Activated naive CD4-positive, alpha-beta T cell treated with Interleukin-2 at 50 U/mL for 16 hours (primary cell): ENCODE data around the gene CELF5.

ENCODE experiments used
- DNase-seq: peaks from one replicate; pipeline ENCODE4 v3.0.0-alpha.2; 2020

The CELF5 gene

DNA sequence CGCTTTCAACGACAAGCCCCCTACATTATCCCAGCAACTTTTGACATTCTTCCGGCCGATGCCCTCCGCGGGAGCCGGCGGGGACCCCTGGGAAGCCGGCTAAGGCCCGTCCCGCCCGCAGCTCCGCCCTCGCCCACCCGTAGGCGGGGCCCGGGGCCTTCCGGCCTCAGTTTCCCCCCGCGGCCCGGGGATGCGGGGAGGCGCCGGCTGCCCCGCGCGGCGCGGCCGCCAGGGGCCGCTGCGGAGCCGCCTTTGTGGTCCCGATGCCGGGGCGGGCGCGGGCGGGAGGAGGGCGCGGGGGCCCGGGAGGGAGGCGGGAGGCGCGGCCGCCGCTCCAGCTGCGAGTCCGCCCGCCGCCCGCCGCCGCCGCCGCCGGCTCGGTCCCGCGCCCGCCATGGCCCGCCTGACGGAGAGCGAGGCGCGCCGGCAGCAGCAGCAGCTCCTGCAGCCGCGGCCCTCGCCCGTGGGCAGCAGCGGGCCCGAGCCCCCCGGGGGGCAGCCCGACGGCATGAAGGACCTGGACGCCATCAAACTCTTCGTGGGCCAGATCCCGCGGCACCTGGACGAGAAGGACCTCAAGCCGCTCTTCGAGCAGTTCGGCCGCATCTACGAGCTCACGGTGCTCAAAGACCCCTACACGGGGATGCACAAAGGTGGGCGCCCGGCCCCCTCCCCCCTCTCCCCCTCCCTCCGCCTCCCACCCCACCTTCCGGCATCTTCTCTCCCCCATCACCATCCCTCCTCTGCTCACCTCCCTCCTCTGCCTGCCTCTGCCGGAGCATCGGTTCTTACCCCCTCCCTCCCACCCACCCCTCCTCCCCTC lies at the start of gene CELF5:
Gene CELF5 (plus strand): TSS at position 316 of the 823 bp plus-strand sequence. CDS start 79 bp downstream, at position 395.
- DNase-seq = peak; percentile 60

DNA sequence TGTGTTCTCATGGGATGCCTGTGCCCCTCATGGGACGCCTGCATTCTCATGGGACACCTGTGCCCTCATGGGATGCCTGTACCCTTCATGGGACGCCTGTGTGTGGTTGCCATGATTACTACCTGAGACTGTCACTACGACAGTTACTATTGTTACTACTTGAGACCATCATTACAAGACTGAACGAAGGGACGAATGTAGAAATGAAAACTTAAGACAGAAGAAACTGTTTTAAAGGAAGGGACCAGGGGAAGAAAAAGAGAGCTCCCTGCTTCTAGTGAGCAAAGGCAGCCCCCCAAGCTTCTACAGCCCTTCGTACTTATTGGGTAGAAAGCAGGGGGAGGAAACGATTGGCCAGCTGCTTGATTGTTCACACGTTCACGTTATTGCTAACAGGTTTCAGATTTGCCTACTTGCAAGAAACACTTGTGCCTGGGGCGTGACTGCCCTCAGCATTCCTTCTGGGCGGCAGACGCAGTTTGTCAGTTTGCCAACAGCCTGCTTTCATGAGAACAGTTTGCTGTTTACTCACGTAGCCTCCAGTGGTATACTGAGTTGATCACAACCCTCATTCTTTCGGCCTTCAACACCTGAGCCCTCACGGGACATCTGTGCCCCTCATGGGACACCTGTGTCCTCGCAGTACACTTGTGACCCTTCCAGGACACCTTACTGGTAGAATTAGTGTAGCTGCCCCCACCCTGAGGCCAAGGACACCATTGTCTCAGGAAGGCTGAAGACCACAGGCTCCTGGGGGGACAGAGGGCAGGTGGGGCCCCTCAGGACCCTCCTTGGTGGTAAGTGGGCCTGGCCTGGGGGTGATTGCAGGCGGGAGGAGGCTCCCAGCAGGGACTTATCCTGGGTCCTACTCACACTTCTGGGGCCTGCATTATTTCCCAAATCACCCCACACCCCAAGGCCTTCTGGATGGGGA lies 48.4 kb upstream of the CELF5 start:
- peak; percentile 32 for DNase-seq

DNA sequence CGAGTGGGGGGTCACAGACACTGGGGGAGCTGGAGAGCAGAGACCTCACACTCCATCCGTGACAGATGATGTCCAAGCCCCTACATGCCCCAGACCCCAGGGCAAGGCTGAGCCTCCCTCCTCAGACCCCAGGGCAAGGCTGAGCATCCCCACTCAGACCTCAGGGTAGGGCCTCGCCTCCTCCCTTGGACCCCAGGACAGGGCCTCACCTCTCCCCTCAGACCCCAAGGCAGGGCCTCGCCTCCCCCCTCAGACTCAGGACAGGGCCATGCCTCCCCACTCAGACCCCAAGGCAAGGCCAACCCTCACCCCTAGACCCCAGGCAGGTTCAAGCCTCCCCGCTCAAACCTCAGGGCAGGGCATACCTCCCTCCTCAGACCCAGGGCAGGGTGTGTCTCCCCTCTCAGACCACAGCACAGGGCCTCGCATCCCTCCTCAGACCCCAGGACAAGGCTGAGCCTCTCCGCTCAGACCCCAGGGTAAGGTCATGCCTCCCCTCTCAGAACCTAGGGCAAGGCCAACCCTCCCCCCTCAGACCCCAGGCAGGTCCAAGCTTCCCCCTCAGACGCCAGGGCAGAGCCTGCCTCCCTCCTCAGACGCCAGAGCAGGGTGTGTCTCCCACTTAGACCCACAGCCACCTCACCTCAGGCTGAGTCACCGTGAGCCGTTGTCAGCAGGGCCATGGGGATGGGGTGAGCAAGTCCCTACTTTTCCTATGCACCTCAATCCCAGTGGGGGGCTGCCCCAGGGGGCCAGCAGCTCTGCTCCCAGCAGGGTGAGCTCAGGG lies 47.6 kb upstream of the CELF5 start:
- DNase-seq = peak; percentile 73

DNA sequence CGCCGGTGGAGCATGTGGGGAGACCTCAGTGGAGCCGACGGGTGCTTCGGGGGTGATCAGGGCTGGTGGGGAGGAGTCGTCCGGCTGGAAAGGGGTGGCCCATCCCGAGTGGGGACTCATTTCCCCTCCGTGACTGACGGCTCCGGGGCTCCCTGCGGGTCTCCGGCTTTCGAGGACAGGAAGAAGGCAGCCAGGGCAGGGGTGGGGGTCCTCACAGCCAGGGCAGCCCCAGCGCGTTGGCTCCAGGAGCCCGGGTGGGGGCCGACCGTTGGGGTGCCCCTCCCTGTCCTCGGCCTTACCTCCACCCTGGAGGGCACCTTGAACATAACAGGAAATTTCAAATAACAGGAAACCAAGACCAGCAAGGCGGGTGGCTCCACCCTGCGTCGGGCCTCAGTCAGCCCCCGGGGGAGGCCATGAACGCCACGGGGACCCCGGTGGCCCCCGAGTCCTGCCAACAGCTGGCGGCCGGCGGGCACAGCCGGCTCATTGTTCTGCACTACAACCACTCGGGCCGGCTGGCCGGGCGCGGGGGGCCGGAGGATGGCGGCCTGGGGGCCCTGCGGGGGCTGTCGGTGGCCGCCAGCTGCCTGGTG lies 46.0 kb upstream of the CELF5 start, which contains the start of gene S1PR4:
Gene S1PR4 (plus strand): TSS at position 393 of the 596 bp plus-strand sequence. CDS start 24 bp downstream, at position 417.
- DNase-seq = peak; percentile 66

DNA sequence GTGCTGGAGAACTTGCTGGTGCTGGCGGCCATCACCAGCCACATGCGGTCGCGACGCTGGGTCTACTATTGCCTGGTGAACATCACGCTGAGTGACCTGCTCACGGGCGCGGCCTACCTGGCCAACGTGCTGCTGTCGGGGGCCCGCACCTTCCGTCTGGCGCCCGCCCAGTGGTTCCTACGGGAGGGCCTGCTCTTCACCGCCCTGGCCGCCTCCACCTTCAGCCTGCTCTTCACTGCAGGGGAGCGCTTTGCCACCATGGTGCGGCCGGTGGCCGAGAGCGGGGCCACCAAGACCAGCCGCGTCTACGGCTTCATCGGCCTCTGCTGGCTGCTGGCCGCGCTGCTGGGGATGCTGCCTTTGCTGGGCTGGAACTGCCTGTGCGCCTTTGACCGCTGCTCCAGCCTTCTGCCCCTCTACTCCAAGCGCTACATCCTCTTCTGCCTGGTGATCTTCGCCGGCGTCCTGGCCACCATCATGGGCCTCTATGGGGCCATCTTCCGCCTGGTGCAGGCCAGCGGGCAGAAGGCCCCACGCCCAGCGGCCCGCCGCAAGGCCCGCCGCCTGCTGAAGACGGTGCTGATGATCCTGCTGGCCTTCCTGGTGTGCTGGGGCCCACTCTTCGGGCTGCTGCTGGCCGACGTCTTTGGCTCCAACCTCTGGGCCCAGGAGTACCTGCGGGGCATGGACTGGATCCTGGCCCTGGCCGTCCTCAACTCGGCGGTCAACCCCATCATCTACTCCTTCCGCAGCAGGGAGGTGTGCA lies 45.3 kb upstream of the CELF5 start:
- peak; percentile 44 for DNase-seq

DNA sequence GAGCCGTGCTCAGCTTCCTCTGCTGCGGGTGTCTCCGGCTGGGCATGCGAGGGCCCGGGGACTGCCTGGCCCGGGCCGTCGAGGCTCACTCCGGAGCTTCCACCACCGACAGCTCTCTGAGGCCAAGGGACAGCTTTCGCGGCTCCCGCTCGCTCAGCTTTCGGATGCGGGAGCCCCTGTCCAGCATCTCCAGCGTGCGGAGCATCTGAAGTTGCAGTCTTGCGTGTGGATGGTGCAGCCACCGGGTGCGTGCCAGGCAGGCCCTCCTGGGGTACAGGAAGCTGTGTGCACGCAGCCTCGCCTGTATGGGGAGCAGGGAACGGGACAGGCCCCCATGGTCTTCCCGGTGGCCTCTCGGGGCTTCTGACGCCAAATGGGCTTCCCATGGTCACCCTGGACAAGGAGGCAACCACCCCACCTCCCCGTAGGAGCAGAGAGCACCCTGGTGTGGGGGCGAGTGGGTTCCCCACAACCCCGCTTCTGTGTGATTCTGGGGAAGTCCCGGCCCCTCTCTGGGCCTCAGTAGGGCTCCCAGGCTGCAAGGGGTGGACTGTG lies 44.6 kb upstream of the CELF5 start:
- peak; percentile 57 for DNase-seq

DNA sequence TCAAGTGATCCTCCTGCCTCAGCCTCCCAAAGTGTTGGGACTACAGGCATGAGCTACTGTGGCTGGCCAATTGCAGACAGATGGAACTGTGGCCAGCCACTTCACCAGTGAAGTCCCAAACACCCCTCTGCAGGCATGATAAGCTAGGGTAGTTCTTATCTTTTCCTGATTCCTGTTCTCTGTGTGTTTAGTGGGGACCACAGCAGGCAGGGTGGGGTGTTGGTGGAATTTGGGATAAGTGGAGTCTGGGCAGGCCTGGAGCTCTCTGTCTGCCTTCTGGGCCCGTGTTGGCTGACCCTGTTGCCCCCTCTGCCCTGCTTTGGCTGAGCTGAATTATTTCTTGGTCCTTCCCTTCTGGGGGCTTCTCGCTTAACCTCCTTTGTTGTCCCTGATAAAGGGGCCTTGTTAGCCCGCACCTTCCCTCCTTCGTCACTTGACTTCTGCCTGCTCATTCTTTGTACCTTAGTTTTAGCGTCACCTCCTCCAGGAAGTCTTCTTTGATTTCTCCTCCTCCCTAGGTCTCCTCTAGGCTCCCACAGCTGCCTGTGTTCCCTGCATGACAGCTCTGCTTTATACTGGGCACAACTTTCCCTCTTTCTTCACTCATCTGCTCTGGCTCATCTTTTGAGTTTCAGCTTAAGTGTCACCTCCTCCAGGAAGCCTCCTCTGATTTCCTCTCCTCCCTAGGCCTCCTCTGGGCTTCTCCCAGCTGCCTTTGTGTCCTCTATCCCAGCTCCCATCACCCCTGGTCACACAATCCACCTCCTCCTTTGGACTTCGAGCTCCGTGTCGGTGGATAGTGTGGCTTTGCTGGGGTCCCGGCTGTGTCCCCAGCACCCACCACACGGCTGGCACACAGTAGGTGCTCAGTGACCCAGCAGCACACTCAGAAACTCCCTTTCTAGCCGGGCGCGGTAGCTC lies 40.5 kb upstream of the CELF5 start:
- DNase-seq = no peak

DNA sequence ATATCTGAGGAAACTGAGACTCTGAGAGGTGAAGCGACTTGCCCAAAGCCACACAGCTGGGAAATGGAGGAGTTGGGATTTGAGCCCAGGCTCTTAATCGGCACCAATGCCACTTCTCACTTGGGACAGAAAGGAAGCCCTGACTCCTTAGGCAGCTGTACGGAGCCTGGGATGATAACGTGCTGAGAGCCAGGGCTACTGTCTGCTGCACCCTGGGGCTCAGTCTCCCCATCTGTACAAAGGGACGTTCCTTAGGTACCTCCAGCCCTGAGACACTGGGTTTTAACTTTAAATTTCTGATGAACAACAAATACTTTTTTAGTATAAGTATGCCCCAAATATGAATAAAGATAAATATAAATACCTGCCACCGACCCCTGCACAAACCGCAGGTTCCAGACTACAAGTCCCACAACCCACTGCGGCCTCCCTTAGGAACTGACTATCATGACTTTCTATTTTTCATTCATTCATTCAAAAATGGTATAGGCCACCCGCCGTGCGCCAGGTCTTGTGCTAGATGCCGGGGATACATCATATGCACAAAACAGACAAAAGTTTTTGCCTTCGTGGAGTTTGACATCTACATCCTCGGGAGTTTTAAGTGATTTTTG lies 39.5 kb upstream of the CELF5 start:
- DNase-seq = peak; percentile 74

DNA sequence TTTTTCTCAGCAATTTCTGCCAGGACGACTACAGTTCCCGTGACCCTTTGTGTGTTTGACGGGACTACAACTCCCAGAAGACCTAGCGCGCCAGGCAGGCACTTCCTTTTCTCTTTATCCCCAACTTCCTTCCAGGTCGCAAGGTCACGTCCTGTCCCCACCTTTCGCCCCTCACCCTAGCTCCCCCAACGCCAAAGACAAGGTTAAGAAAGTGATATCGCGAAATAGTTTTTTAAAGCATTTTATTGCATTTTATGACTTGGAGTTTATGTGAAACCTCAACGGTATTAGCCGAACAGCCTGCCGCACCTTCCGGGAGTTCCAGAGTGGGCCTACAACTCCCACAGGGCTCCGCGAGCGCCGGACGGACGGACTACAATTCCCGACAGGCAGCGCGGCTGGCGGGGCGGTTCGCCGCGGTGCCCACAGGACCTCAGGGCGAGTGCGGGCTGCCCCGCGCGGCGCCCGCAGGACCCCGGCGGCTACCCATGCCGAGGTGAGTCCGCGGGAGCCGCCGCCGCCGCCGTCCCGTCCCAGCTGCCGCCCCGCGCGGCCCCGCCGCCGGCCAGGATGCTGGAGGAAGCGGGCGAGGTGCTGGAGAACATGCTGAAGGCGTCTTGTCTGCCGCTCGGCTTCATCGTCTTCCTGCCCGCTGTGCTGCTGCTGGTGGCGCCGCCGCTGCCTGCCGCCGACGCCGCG lies 38.9 kb upstream of the CELF5 start, which contains the start of gene NCLN:
Gene NCLN (plus strand): TSS at position 470 of the 699 bp plus-strand sequence. CDS start 101 bp downstream, at position 571.
- peak; percentile 95 for DNase-seq

DNA sequence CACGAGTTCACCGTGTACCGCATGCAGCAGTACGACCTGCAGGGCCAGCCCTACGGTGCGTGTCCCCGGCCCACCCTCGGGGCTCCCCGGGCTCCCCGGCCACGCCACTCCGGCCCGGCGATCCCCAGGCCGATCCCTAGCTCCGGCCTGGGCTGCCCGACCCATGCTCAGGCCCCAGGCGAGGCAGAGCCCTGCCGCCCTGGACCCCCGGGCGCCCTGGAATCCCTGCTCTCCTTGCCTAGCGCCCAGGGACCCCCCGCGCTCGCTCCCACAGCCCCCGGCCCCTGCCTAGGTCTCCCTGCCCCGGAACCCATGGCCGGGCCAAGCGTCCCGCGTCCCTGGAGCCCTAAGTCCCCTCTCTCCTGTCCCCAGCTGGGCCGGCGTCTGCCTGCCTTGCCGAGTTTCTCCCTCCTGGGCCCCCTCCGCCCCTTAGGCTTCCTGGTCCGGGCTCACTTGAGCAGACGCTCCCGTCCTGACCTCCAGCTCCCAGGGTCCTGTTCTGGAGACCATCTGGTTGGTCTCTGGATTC lies 38.2 kb upstream of the CELF5 start:
- DNase-seq = no peak

DNA sequence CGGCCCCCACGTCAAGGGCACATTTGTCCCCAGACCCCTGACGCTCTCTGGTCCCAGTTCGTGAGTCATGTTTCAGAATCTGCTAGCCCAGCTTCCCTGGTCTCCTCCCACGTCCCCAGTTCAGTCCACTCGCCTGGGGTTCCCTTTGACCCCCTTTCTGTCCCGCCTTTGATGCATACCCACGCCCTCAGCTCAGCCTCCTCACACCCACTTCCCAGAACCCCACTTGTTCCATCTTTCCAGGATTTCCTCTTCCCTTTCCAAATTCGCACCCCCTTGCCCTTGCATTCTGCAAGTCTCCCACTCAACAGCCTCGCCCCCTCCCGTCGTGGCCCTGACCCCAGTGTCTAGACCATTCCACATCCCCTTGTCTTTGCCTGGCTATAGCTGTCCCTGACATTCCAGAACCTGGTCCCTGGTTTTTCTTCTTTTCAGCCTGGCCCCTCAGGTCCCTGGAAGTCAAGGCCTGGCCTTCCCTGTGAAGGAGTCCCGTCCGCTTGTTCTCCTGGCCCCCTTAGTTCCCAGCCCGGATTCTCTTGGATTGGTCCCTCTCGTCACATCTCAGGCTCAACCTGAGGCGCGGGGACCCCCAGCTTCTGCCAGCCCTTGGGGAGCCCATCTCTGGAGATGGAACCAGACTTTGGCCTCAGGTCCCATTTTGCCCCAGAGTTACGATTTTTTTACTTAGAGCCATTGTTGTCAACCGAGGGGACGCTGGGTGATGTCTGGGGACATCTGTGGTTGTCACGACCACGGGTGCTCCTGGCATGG lies 37.4 kb upstream of the CELF5 start:
- no peak for DNase-seq

DNA sequence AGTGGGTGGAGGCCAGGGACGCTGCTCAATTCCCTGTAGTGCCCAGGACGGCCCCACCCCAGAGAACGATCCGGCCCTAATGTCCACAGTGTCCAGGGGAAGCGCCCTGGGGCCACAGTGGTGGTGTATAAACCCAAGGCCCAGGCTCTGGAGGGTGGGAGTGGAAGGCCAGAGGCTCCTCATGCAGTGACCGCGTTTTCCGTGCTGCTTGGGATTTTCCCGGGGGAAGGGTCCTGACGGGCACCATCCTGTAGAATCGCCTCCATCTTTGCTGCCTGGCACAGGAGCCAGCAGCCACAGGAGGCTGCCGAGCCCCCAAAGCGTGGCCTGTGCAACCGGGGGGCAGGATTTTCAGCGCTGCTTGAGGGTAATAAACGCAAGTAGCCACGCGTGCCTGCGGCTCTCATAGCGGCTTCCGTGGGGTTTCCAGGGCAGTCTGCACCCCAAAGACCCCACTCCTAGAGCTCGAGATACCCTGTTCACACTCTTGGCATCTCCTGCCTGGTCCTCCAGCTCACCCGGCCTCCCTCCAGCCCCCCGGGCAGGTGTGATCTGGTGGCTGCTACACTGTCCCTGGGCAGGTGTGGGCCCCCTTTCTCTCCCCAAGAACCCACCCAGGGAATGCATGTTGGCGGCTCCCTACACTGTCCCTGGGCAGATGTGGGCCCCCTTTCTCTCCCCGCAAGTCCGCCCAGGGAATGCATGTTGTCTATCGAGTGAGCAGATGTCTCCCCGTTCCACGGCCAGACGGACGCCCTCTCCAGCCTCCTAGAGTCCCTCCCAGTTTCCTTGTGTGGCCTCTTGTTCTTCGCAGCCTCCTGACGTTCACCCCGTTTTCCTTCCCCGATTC lies 36.6 kb upstream of the CELF5 start:
- DNase-seq = no peak

DNA sequence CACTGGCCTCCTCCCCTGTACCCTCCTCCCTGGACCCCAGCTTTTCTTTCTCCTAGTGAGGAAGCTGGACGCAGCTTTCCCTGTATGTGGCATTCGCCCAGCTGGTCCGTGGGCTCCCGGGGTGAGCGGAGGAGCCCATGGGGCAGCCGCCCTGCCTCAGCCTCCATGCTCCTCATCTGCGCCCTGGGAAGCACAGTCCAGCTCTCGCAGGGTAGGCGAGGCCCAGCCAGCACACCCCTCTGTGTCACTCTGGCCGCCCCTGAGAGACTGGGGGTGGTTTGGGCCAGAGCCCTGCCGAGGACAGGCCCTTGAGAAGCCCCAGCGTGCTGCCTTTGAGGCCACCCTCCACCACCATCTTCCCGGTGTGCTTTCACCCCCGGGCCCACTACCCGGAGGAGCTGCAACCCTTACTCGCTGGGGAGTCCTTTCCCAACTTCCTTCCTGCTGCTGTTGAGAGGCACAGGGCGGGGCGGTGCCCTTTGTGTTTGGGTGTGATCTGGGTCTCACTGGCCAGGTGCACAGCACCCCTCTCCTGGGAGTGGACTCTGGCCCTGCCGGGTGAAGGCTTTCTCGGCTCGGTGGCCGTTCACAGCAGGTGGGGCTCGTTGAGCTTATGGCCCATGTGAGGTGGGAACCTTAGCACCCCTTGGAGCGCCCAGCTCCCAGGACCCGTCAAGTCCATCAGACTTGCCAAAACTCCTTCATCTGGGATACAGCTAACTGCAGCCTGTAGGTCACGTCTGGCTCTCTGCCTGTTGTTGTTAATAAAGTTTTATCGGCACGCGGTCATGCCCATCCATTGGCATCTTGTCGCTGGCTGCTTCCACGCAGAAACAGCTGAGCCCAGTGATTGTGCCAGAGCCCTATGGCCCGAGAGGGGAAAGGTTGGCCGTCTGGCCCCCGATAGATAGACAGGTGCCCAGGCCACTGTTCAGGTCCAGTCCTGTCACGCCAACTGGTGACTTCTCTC lies 35.5 kb upstream of the CELF5 start:
- no peak for DNase-seq

DNA sequence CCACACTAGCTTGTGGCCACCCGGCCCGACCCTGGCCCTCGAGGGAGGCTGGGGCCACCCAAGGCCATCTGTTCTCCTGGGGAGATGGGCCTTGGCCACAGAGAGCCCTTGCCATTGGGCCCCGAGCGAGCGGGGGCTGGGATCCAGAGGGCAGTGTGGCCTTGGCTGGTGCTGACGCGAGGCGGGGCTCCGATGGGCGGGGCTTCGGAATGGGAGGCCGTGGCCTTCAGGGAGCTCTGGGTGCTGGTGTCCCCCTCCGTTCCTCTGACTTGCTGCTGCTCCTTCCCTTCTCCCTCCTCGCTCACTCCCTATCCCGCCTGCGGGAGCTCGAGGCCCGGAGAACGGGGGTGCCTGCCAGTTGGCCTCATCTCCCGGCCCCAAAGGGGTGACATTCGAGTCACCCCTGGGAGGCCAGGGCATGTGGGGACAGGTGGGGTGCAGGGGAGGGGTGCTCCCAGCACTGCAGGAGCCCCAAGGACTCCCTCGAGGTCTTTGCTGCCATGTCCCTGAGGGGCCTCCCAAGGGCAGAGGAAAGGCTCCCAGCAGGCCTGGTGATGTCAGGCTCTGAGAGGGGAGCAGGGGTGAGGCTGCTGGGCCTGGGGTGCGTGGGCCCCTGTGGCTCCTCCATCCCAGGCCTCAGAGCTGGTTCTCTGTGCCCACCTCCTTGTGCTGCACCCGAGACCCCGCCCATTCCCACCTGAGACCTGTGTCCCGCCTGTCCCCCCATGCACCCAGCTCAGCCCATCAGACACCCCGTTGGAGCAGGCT lies 34.6 kb upstream of the CELF5 start:
- no peak for DNase-seq

DNA sequence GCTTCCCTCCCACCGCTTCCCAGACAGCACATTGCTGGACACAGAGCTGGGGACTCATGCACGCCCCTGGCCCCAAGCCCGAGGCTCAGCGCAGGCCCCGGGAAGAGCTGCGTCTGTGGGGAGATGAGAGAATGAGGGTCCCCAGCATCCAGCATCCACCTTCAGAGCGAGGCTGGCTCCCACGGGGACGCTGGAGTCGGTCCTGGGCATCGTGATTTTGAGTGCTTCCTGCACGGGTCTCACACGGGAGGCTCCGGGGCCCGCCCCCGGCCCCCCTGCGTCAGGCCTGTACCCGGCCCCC lies 34.0 kb upstream of the CELF5 start:
- no peak for DNase-seq
